RWPE1 (cell line): ENCODE measurements around the gene ZNF423.

ENCODE experiments used
- CTCF ChIA-PET: fragments of 350-600 bp; sonication (Branson Sonifier 250); formaldehyde crosslinking; extraction: SDS; loops from one replicate; lab custom pipeline; 2021; lab: Yijun Ruan, JAX
- POLR2A ChIA-PET: fragments of 400-600 bp; formaldehyde crosslinking; extraction: SDS; loops from one replicate; lab custom pipeline; 2020; ENCODE audit warnings: antibody characterized with exemption; ENCODE audit not compliant: low non-redundant PET; lab: Yijun Ruan, JAX
- DNase-seq: peaks from one replicate; pipeline ENCODE4 v3.0.0; 2012; ENCODE audit warnings: low spot score
- H3K27ac ChIP-seq: fragments of 450-650 bp; 2 replicates; pipeline ENCODE4 v1.5.1; 2017
- CTCF ChIP-seq: fragments of 450-650 bp; conservative IDR thresholded peaks from 2 replicates; pipeline ENCODE4 v1.5.1; 2017; ENCODE audit warnings: low read depth, mild to moderate bottlenecking

The ZNF423 gene

DNA sequence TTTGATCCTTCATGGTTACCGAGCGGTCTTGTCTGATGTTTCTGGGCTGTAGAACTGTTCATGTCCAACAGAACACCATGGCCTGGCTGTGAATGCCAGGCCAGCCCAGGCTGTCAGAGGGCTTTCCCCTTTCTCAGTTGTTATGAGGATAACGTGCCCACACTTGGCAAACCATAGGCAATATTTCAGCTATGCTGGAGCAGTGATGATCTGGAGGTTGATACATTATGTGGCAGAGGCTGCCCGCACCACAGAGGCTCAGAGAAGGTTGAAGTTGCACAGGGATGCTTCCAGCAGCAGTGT is 389.4 kb downstream of the ZNF423 start:
- POLR2A ChIA-PET: no interaction called here
- CTCF ChIA-PET: interaction anchor here (0.7 to 1.1 kb wide), 2 partner anchors 26 to 79 kb away, joined by 3 to 4 read pairs; no protein-coding TSS in a partner anchor
- TF ChIP-seq CTCF: no peak
- no peak overlapping the region for H3K27ac ChIP-seq
- no peak for DNase-seq

DNA sequence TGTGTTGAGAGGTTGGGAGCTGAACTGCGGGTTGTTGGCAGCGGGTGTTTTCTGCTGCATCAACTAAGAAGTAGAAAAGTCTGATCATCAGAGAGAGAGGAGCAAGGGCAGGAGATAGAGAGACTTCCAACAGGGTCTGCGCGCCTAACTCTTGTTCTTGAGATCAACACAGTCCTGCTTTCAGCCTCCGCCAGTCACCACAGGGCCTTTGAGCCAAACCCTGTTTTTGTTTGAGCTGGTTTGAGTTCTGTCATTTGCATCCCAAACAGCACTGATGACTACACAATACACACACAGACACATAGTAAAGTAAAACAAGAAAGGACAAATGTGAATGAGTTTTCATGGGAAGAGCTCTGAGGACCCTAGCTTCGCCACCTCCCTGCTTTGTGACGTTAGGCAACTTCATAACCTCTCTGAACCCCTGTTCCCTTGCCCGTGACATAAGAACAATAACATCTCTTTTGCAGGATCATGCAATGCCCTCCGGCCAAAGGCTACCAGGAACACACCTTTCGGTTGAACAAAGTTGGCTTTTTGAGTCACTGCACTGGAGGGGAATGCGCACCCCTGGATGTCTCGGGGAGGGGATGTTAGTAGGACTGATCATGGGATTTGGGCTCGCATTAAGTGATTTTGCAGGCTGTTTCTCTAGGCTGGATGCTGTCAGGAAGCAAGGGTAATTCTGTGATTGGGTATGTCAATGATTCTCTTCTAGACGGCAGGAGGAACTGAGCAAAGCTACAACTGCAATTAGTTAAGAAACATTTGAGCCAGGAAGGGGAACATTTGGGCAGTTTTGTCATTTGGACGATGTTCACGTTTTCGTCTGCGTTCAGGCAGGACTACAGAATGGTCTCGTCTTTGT is 390.0 kb downstream of the ZNF423 start:
- DNase-seq: no peak
- CTCF ChIA-PET: no interaction called here
- POLR2A ChIA-PET: no interaction called here
- no peak overlapping the region for H3K27ac ChIP-seq
- TF ChIP-seq CTCF: no peak

- POLR2A ChIA-PET: no interaction called here
- 0 out of 2 replicates have a peak, but pooled peaks have one; percentile 16 for TF ChIP-seq CTCF
Measured at GRCh38 chr16:49464877-49465504, 390.9 kb downstream of the ZNF423 start.

DNA sequence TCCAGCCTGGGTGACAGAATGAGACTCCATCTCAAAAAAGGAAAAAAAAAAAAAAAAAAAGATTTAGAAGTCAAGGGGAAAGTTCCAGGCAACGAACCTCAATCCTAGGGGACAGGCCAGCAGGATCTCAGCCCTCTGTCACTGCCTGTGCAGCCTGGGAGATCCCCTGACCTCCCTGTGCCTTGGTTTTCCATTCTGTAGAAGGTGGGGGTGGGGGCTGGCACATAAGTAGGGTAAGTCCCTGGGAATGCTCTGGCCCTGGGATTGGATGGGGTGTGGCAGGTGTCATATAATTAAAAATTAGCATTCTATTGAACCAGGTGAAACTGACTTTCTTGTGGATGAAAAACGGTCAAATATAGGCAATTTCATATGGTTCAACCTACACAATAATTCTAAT is 391.8 kb downstream of the ZNF423 start:
- POLR2A ChIA-PET: no interaction called here
- H3K27ac ChIP-seq: no peak overlapping the region
- TF ChIP-seq CTCF: no peak
- DNase-seq: no peak
- CTCF ChIA-PET: interaction anchor here (0.7 kb wide), 1 partner anchor 468 kb away, joined by 3 read pairs; no protein-coding TSS in a partner anchor

More at GRCh38 chr16:49464877-49465504, 390.9 kb downstream of the ZNF423 start:
- no peak for DNase-seq
- CTCF ChIA-PET: no interaction called here
- no peak overlapping the region for H3K27ac ChIP-seq

DNA sequence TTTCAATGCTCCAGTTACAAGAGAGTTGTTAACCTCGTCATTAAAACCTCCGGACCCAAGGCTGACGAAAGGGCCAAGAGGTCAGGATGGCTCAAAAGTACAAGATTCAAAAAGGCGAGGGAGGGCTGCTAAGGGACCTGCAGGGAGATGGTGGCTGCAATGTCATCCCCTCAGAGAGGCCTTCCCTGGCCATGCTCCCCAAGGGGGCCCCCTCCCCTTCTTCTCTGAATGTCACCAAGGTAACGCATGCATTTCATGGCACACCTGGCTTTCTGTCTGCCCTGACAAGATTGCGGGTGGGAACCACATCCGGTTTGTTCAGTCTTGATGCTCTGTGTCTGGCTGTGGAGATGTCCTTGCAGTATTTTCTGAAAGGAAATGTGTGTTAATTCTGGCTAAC is 392.4 kb downstream of the ZNF423 start:
- CTCF ChIA-PET: interaction anchor here (0.7 kb wide), 1 partner anchor 468 kb away, joined by 3 read pairs; no protein-coding TSS in a partner anchor
- DNase-seq: no peak
- TF ChIP-seq CTCF: no peak
- no peak overlapping the region for H3K27ac ChIP-seq
- POLR2A ChIA-PET: no interaction called here

DNA sequence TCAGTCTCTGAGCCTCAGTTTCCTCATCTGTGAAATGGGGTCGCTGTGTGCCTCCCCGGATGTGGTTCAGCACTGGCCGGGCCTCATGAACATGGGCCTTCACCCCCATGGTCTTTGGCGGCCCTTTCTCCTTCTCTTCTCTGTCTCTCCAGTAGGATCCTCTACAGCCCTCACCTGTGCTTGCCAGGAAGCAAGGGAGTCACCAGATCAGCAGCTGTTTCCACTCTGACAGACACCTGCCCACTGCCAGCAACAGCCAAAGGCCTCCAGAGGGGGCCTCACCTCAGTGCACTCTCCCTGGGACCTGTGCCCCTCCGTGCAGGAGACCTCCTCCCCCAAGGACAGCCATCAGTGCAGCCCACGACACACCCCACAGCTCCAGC is 392.9 kb downstream of the ZNF423 start:
- CTCF ChIA-PET: no interaction called here
- H3K27ac ChIP-seq: no peak overlapping the region
- POLR2A ChIA-PET: no interaction called here
- no peak for DNase-seq
- TF ChIP-seq CTCF: no peak
